NCI-H2227 (cell line): ENCODE measurements around the gene ZDHHC14.

Source experiments
- DNase-seq: peaks from one replicate; lab custom pipeline; 2025; ENCODE audit not compliant: unreplicated experiment; lab: John Stamatoyannopoulos, UW

The ZDHHC14 gene

DNA sequence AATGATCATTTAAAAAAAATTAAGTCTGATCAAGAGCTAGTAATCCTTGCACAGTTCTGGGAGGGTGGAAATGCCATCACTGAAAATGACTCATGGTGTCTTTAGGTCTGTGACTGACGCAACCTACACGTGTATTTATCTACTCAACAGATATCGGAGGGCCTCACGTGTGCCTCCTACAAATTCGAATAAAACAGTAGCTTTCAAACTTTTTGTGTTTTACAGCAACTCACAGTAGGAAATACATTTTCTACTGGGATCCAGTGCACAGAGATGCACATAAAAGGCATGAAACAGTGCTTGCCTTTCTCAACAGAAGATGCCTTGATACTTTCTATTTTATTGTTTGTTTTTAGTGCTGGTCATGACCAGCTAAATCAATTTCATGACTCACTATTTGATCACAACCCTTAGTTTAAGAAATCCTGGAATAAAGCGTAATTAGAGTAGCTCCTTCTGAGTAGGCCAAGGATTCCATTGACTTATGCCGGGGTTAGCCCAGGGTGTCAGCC is 232.1 kb downstream of the ZDHHC14 start:
- no peak for DNase-seq

DNA sequence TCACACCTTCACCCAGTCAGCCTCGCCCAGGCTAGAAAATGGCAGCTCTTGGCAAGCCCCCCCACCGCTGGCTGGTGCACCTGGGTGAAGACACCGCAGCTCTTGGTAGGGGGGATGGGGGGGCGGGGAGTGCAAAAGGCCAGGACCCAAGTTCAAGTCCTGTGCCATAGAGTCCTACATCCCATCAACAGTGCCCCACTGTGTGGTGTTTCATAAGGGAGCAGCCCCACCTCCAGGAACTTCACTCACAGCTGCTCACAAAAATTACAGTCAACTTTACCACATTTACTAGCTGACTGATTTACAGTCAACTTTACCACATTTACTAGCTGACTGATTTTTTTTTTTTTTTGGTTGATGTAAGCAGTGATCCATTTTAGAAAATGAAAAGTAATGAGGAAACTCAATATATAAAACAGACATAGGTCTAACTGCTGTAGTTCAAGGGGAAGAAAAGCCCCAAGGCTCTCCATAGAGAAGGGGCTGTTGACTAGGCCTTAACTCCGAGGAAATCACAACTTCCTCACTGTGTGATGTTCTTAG is 233.1 kb downstream of the ZDHHC14 start:
- DNase-seq, result no peak

GRCh38 chr6:157615420-157615769 is 234.4 kb downstream of the ZDHHC14 start:
- DNase-seq, result no peak

- DNase-seq, result no peak
These were observed 235.0 kb downstream of the ZDHHC14 start for GRCh38 chr6:157615951-157616350.

GRCh38 chr6:157620944-157621343 is 240.0 kb downstream of the ZDHHC14 start:
- DNase-seq, result no peak

- DNase-seq, result no peak
These were observed 240.4 kb downstream of the ZDHHC14 start for GRCh38 chr6:157621406-157621805.

DNA sequence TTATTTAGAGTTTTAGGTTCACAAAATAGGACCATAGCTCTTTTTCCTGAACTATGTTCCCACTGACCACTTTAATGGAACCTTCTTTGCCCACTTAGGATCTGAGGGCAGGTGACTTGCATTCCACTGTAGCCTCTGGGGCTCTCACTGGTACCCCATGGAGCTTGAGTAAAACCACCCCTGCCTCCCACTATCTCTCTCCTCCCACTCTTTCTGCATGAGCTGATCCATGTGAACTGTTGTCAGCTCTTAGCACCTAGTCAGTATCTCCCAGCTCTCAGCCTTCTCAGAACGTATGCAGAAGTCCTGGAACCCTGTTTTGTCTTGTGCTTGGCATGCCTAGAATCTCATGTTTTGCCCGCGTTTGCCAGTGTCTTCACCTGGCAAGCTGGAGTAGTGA is 241.4 kb downstream of the ZDHHC14 start:
- DNase-seq, result no peak

DNA sequence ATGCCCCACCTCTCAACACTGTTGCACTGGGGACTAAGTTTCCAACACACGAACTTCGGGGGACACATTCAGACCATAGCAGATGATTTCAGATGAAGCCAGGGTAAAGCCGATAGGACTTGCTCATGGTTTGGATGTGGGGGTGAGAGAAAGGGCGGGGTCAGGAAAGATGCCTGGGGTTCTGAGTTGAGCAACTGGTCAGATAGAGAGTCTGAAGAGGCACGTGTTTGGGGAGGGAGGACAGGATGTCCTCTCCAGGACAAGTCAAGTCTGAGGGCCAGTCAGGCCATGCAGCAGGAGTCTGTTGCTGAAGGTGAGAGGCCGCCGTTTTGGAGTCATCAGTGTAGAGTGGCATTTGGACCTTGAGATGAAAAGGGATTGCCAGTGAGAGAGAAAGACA is 244.1 kb downstream of the ZDHHC14 start:
- no peak for DNase-seq

DNA sequence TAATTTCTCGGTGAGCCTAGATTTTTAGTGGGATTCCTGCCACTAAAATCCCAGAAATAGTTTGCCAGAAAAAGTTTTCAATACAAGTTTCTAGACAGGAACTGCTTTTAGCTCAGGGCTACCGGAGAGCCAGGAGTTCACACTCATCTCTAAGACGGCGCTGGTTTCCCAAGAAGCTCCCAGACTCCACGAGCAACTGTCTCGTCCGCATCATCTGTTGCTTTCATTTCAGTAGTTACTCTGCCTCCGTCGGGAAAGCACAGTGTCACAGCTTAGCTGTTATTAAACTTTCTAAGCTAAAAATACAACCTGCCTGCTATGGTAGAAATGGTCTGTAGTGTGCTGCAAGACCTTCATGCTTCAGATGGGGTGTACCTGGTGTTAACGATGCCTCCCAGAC is 244.8 kb downstream of the ZDHHC14 start:
- DNase-seq, result no peak

DNA sequence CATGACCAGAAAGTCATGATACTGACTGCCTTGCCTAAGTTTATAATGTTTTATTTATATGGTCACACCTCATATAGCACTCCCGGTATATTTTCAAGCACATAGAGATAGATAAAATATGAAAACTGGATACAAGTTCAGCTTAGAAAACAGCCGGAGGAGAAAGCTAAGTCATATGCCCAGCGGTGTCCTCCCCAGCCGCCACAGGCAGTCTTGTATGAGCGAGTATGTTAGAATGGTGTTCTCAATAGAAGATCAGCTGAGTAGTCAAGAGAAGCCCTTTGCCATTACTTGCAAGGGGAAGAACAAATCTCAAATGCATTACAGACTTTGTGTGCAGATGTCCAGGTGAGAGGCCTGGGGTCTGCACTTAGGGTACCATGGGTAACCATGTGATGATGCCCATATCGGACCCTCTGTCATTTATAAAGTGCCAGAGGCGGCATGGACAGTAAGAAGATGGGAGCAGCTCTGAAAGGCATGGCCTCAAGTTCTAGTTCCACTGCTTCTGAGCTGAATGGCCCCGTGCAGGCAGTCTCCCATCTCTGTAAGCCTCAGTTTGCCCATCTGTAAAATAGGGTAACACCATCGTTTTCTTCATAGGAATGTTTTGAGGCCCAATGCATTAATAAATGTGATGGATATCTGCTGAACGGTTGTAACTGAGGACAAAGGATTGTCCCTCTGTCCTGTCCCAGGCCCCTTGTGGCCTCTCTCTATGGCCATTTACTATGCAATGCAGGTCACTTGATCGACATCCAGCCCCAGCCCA is 246.4 kb downstream of the ZDHHC14 start:
- DNase-seq, result no peak

DNA sequence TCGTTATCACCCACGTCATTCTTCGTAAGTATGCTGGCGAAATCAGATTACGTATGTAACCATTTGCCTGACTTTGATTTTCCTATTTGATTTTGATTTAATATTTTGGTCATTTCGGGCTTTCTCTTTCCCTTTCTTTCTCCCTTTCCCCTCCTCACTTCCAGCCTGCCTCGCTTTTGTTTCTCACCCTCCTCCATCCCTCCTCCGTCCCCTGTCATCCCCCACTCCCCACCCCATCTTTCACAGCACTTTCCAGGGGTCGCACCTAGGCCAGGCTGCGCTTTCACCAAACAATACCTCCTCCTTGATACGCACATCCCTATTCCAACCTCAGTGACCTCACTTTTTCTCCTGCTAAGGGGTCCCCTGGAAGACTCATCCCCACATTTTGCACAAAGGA is 247.5 kb downstream of the ZDHHC14 start:
- no peak for DNase-seq

GRCh38 chr6:157629220-157629619 is 248.2 kb downstream of the ZDHHC14 start:
- DNase-seq, result no peak

GRCh38 chr6:157630463-157631080 is 249.6 kb downstream of the ZDHHC14 start:
- DNase-seq, result no peak

DNA sequence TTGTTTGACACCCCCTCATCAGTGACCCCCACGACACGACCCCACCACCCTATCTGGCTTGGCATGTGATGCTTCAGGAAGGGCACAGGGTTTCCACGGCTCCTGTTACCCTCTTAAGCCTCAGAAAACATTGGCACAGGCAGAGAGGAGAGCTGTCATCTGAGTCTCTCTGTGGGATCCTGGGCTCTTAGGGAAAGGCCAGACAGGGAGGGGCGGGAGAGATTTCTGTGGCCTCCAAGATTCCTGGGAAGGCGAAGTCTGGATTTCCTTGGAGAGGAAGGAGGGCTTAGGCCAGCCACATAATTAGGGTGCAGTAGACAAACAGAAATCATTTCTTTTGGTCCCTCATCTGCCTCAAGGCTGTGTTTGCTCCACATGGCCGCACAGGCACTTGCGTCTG is 250.4 kb downstream of the ZDHHC14 start:
- DNase-seq, result no peak

- no peak for DNase-seq
These were observed 251.0 kb downstream of the ZDHHC14 start for GRCh38 chr6:157631838-157632614.

DNA sequence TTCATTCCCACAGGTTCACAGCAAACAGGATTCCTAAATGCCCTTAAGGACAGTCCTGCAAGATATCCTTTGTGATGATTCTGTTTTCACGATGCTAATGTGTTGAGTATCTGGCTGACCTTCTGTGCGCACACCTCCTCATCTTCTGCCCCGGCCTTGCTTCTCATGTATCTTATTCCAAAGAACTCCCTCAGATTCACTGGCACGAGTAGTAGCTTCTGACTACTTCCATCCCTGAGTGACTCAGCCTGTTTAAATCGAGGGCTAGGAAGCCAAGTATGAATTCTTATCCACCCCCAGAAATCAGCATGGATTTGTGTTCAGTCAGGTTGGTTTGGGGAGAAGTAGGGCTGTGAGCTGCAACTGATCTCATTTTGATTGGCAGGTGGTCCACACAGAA is 251.8 kb downstream of the ZDHHC14 start:
- DNase-seq, result no peak

- DNase-seq, result no peak
These were observed 253.6 kb downstream of the ZDHHC14 start for GRCh38 chr6:157634546-157634945.

GRCh38 chr6:157635388-157636244 is 254.6 kb downstream of the ZDHHC14 start:
- DNase-seq, result no peak

DNA sequence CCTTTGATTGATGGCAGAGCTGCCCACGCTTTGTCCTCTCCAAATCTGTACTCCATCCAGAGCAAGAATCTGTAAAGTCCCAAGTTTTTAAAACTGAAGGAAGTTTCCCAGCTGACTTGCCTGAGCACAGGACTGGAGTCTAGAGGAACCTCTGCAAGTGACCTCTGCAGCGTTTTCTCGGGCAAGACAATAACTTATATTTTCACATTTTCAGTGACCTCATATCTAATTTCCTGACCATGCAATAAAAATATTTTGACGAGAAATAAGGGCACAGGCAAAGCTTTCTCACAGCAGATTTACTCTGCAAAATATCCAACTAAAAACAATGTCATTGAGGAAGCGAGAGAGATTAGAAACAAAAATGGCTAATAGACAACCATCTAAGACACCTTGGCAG is 256.5 kb downstream of the ZDHHC14 start:
- no peak for DNase-seq

GRCh38 chr6:157637941-157638662 is 257.1 kb downstream of the ZDHHC14 start:
- DNase-seq, result no peak
